H1 (cell line): ENCODE data around the gene UCN. TPM values are rescaled to one million over a fixed set of nuclear protein-coding genes. Genes with fewer than 3 reads are reported as not detected.

Experiments used
- CTCF ChIA-PET: fragments of 300-600 bp; sonication (Branson Sonifier 250); formaldehyde crosslinking; loops from one replicate; lab custom pipeline; 2021; ENCODE audit not compliant: partially characterized antibody; lab: Charles Lee
- POLR2A ChIA-PET: fragments of 300-600 bp; sonication (Branson Sonifier 250); formaldehyde crosslinking; loops from one replicate; lab custom pipeline; 2021; ENCODE audit warnings: inconsistent platforms; ENCODE audit not compliant: partially characterized antibody; lab: Charles Lee
- DNase-seq, 2 experiments: peaks; one replicate each; pipeline versions ENCODE4 v3.0.0 to v3.0.0-alpha.2; 2010 to 2022; ENCODE audit warnings: low spot score in 2 of 2, low read depth in 1 of 2, mixed read lengths in 1 of 2
- FAIRE-seq: peaks from 2 replicates; lab custom pipeline; 2011; peaks lifted over from hg19 to GRCh38; lab: Jason Lieb, UNC
- H2AFZ ChIP-seq: 2 replicates; pipeline ENCODE4 v1.8.1; 2012; ENCODE audit warnings: low read length, inconsistent platforms
- H2AK5ac ChIP-seq: 2 replicates; pipeline ENCODE4 v1.6.1; 2013; ENCODE audit warnings: low read depth, low read length
- H2BK120ac ChIP-seq: replicated peaks from 2 replicates; pipeline ENCODE3; 2013; ENCODE audit warnings: low read depth, low read length, inconsistent platforms
- H2BK12ac ChIP-seq: 2 replicates; pipeline ENCODE4 v1.6.1; 2013; ENCODE audit warnings: low read depth, low read length
- H2BK15ac ChIP-seq: 2 replicates; pipeline ENCODE4 v1.6.1; 2013; ENCODE audit warnings: low read length
- H2BK20ac ChIP-seq: 2 replicates; pipeline ENCODE4 v1.6.1; 2013; ENCODE audit warnings: low read length
- H2BK5ac ChIP-seq: 2 replicates; pipeline ENCODE4 v1.6.1; 2013; ENCODE audit warnings: low read depth, low read length
- H3K14ac ChIP-seq: 2 replicates; pipeline ENCODE4 v1.6.1; 2013; ENCODE audit warnings: inconsistent platforms; ENCODE audit not compliant: insufficient read length
- H3K18ac ChIP-seq: 2 replicates; pipeline ENCODE4 v1.6.1; 2013; ENCODE audit warnings: low read length; ENCODE audit errors: extremely low read depth
- H3K23ac ChIP-seq: 2 replicates; pipeline ENCODE4 v1.6.1; 2013; ENCODE audit warnings: inconsistent platforms; ENCODE audit not compliant: insufficient read length
- H3K23me2 ChIP-seq: 2 replicates; pipeline ENCODE4 v1.6.1; 2013; ENCODE audit warnings: low read depth, low read length
- H3K27ac ChIP-seq: 2 replicates; pipeline ENCODE4 v1.6.1; 2011; ENCODE audit warnings: low read depth, low read length, inconsistent platforms
- H3K27me3 ChIP-seq, 4 experiments: replicated peaks in 1 of 4; 1 replicate in 1 of 4; 2 replicates in 3 of 4; pipeline versions ENCODE4 v1.6.1 to v1.8.1; 2011 to 2013; ENCODE audit warnings: low read length in 3 of 4, mild to moderate bottlenecking in 3 of 4, inconsistent platforms in 2 of 4, mixed read lengths in 2 of 4, moderate library complexity in 1 of 4; ENCODE audit not compliant: control insufficient read depth in 3 of 4, insufficient read depth in 3 of 4; ENCODE audit errors: extremely low read depth in 1 of 4
- H3K36me3 ChIP-seq, 4 experiments: 2 replicates each; pipeline versions ENCODE4 v1.6.1 to v1.8.1; 2011 to 2013; ENCODE audit warnings: mild to moderate bottlenecking in 4 of 4, low read length in 3 of 4, moderate library complexity in 2 of 4, control low read depth in 1 of 4, inconsistent platforms in 1 of 4; ENCODE audit not compliant: insufficient read depth in 4 of 4, control insufficient read depth in 2 of 4
- H3K4ac ChIP-seq: replicated peaks from 2 replicates; pipeline ENCODE3; 2013; ENCODE audit warnings: low read length, low read depth, mixed read lengths, inconsistent platforms; ENCODE audit not compliant: insufficient read length
- H3K4me1 ChIP-seq, 4 experiments: replicated peaks in 1 of 4; 1 replicate in 1 of 4; 2 replicates in 3 of 4; pipeline versions ENCODE4 v1.6.1 to v1.8.1; 2011 to 2013; ENCODE audit warnings: low read length in 3 of 4, inconsistent platforms in 2 of 4, mixed read lengths in 1 of 4; ENCODE audit not compliant: insufficient read depth in 4 of 4, control insufficient read depth in 3 of 4
- H3K4me2 ChIP-seq, 2 experiments: 2 replicates each; pipeline versions ENCODE4 v1.6.1 to v1.8.1; 2011 to 2013; ENCODE audit warnings: low read depth in 2 of 2, low read length in 2 of 2, control low read depth in 1 of 2, inconsistent platforms in 1 of 2, mild to moderate bottlenecking in 1 of 2; ENCODE audit not compliant: insufficient read depth in 1 of 2
- H3K4me3 ChIP-seq, 4 experiments: fragments of 200-600, 300-600 bp in 1 of 4; sonication (generic), shearing (Covaris generic), sonication (Bioruptor Twin) in 1 of 4; 2 replicates each; pipeline versions ENCODE4 v1.5.1 to v1.8.1; 2011 to 2016; ENCODE audit warnings: low read length in 4 of 4, low read depth in 3 of 4, control low read depth in 2 of 4, inconsistent platforms in 2 of 4, mild to moderate bottlenecking in 2 of 4, mixed read lengths in 1 of 4, moderate library complexity in 1 of 4; ENCODE audit not compliant: insufficient read depth in 2 of 4; ENCODE audit errors: extremely low read depth in 1 of 4
- H3K56ac ChIP-seq: replicated peaks from 2 replicates; pipeline ENCODE3; 2013; ENCODE audit warnings: low read depth, mild to moderate bottlenecking, mixed read lengths, low read length, inconsistent platforms; ENCODE audit not compliant: insufficient read length
- H3K79me1 ChIP-seq: 2 replicates; pipeline ENCODE4 v1.6.1; 2013; ENCODE audit warnings: low read depth, low read length, control low read depth
- H3K79me2 ChIP-seq, 2 experiments: 2 replicates each; pipeline versions ENCODE4 v1.6.1 to v1.8.1; 2012 to 2013; ENCODE audit warnings: low read length in 2 of 2, mild to moderate bottlenecking in 2 of 2, inconsistent platforms in 1 of 2; ENCODE audit not compliant: insufficient read depth in 2 of 2, control insufficient read depth in 1 of 2
- H3K9ac ChIP-seq, 4 experiments: replicated peaks in 1 of 4; 1 replicate in 1 of 4; 2 replicates in 3 of 4; pipeline versions ENCODE4 v1.6.1 to v1.8.1; 2011 to 2013; ENCODE audit warnings: low read depth in 3 of 4, low read length in 3 of 4, control low read depth in 2 of 4, mild to moderate bottlenecking in 2 of 4, moderate library complexity in 2 of 4, inconsistent platforms in 1 of 4; ENCODE audit errors: extremely low read depth in 1 of 4
- H3K9me3 ChIP-seq, 2 experiments: 2 replicates each; pipeline versions ENCODE4 v1.6.1 to v1.8.1; 2012 to 2013; ENCODE audit warnings: mild to moderate bottlenecking in 2 of 2, moderate library complexity in 2 of 2, control low read depth in 1 of 2, inconsistent platforms in 1 of 2, low read depth in 1 of 2, low read length in 1 of 2, mixed read lengths in 1 of 2; ENCODE audit not compliant: insufficient read depth in 2 of 2
- H4K20me1 ChIP-seq, 2 experiments: replicated peaks in 1 of 2; 2 replicates each; pipeline versions ENCODE3 to v1.8.1; 2011 to 2013; ENCODE audit warnings: inconsistent platforms in 2 of 2, low read length in 2 of 2, mild to moderate bottlenecking in 1 of 2; ENCODE audit not compliant: insufficient read depth in 2 of 2, control insufficient read depth in 1 of 2
- H4K5ac ChIP-seq: 2 replicates; pipeline ENCODE4 v1.6.1; 2013; ENCODE audit warnings: low read length, low read depth, mixed read lengths, inconsistent platforms; ENCODE audit not compliant: insufficient read length
- H4K8ac ChIP-seq: 2 replicates; pipeline ENCODE4 v1.8.0; 2013; ENCODE audit warnings: mild to moderate bottlenecking, moderate library complexity, low read length, inconsistent platforms; ENCODE audit not compliant: insufficient read depth; ENCODE audit errors: extremely low read depth
- H4K91ac ChIP-seq: replicated peaks from 2 replicates; pipeline ENCODE3; 2013; ENCODE audit warnings: low read length, mixed read lengths, inconsistent platforms; ENCODE audit not compliant: insufficient read length
- BACH1 ChIP-seq: IDR thresholded peaks from 2 replicates; pipeline ENCODE4 v1.6.1; 2012; ENCODE audit warnings: low read length, improper control_type of control experiment
- CBX8 ChIP-seq: fragments of 300-800, 300-1000 bp; sonication (generic); IDR thresholded peaks from 2 replicates; pipeline ENCODE4 v1.7.1; 2016; ENCODE audit warnings: low read depth, low read length, borderline replicate concordance
- MAFK ChIP-seq: IDR thresholded peaks from 2 replicates; pipeline ENCODE4 v1.6.1; 2012; ENCODE audit warnings: low read depth, mild to moderate bottlenecking, improper control_type of control experiment, low read length
- WGBS, 2 experiments: shearing (Covaris generic) in 1 of 2; methylation state at CpG; one replicate each; pipeline versions ENCODE4 v1.1.6 to v1.1.7; 2013 to 2015; ENCODE audit warnings: low lambda C conversion rate in 2 of 2, mixed read lengths in 2 of 2, inconsistent platforms in 1 of 2, low coverage in 1 of 2, missing lambda C conversion rate in 1 of 2; ENCODE audit not compliant: insufficient replicate concordance in 2 of 2, insufficient coverage in 1 of 2, insufficient read length in 1 of 2; ENCODE audit errors: extremely low coverage in 1 of 2, missing lambda C conversion rate in 1 of 2; 5-methylcytosine and 5-hydroxymethylcytosine counted together
- polyA plus RNA-seq, 7 experiments: library from polyadenylated mRNA; depleted of rRNA in 3 of 7; stranded (reverse) in 5 of 7; unstranded in 2 of 7; fragments of >200 nt in 5 of 7; fragments of 200-250 nt in 2 of 7; gene quantifications; 1 replicate in 5 of 7; 2 replicates in 1 of 7; 4 replicates in 1 of 7; pipeline versions ENCODE4 v1.2.1 to v1.2.3, GENCODE V29; 2011 to 2013; ENCODE audit warnings: missing spikeins in 2 of 7, mixed read lengths in 2 of 7
- total RNA-seq: library from RNA; stranded (reverse); fragmentation: NEBNext Ultra II Directional; extraction: Animal tissue kit (Norgen Biotek cat#: 25700); gene quantifications from 2 replicates; pipeline ENCODE4 v1.2.1, GENCODE V29; 2021

Gene UCN
- total and polyA plus RNA-seq, 2 of the 8 experiments (the other 6 are each of a cell fraction or from before 2014, with no cell fraction given), result 0.35 TPM; not detected in 1

GRCh38 chr2:27282892-27283291, 25.4 kb downstream of the UCN start:
- Histone ChIP-seq H3K36me3 (no peaks in the 10 kb centered on the region), H3K79me2 (no peaks in the 10 kb centered on the region), H2BK20ac (peak overlapping the region; percentile 96), H2AFZ (peak overlapping the region; percentile 27; the same call in 1 of the 2 replicates), H3K4me2 (peak overlapping the region; percentile 70 to 76), H4K5ac (peak overlapping the region; percentile 22), H3K9ac (peak overlapping the region in 2 of 4 experiments; percentile 22 to 50; a peak in 3 of 7 replicates), H4K8ac (peak overlapping the region; percentile 93; the same call in 1 of the 2 replicates), H2BK12ac (peak overlapping the region; percentile 99), H2BK15ac (peak overlapping the region; percentile 96), H3K4ac (no peak overlapping the region), H3K23ac (no peak overlapping the region), H2BK120ac (peak overlapping the region; percentile 80), H3K27me3 (peaks cover 0 to 4% (median 0%) of the 10 kb centered on the region in 4 experiments; a peak in 1 of 7 replicates), H3K4me3 (peak overlapping the region; percentile 1 to 43 (median 35); a peak in 7 of 8 replicates), H3K56ac (no peak overlapping the region), H3K9me3 (no peaks in the 10 kb centered on the region), H4K91ac (peak overlapping the region; percentile 93), H3K14ac (no peak overlapping the region), H3K27ac (no peak overlapping the region), H2BK5ac (peak overlapping the region; percentile 97), H3K79me1 (no peaks in the 10 kb centered on the region), H2AK5ac (peak overlapping the region; percentile 75; the same call in 1 of the 2 replicates), H4K20me1 (no peaks in the 10 kb centered on the region), H3K18ac (peak overlapping the region; percentile 95), H3K23me2 (peaks cover 3% of the 10 kb centered on the region), H3K4me1 (peaks cover 4 to 18% (median 13%) of the 10 kb centered on the region in 4 experiments)
- TF ChIP-seq BACH1 (peak; percentile 37; the same call in 1 of the 2 replicates), MAFK (peak; percentile 56; the same call in 1 of the 2 replicates), CBX8 (no peak)
- FAIRE-seq, result no peak
- 60% methylated on average over 5 of the region's 5 CpGs; no CpG with 5 or more reads in 1 of the 2 experiments for WGBS, 2 experiments
- ChIA-PET POLR2A (interaction anchor here (1.0 to 11.9 kb wide), 15 partner anchors 10 to 117 kb away, joined by 3 to 149 read pairs (median 7); partner anchors contain the start of genes ATRAID, GTF3C2, MPV17 and SLC30A3), CTCF (interaction anchor here (1.2 to 20.2 kb wide), 12 partner anchors 10 to 108 kb away, joined by 3 to 413 read pairs (median 44); partner anchors contain the start of gene SLC30A3)
- DNase-seq, result no peak
